Measurements from ENCODE around the gene EPB41L2.

Gene EPB41L2

DNA sequence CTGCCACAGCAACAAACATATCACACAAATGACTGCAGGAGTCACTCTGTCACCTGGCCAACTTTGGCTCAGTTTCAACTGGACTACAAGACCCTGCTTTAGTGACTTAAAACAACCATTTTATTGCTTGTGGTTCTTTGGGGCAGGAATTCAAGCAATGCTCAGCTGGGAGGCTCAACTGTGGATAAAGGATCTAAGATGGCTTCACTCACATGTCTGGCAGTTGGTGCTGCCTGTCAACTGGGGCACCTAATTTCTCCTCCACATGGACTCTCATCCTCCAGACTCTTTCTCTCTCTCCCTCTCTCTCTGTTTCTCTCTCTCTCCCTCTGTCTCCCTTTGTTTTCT is 2.8 kb upstream of the EPB41L2 start:
- no peak overlapping the region for H3K4me3 ChIP-seq (ENCODE audit: low read depth, low read length)
- H3K27me3 ChIP-seq (replicated peaks), result no peaks in the 10 kb centered on the region
- DNase-seq, result no peak
- in situ Hi-C loops (cut with HindIII; ENCODE audit: low pct_ligation_motif_present, low sequenced_read_pairs), result no loop called here
- no peak overlapping the region for H3K27ac ChIP-seq
- H3K36me3 ChIP-seq (replicated peaks), result no peaks in the 10 kb centered on the region
- TF ChIP-seq, protein P1, sequence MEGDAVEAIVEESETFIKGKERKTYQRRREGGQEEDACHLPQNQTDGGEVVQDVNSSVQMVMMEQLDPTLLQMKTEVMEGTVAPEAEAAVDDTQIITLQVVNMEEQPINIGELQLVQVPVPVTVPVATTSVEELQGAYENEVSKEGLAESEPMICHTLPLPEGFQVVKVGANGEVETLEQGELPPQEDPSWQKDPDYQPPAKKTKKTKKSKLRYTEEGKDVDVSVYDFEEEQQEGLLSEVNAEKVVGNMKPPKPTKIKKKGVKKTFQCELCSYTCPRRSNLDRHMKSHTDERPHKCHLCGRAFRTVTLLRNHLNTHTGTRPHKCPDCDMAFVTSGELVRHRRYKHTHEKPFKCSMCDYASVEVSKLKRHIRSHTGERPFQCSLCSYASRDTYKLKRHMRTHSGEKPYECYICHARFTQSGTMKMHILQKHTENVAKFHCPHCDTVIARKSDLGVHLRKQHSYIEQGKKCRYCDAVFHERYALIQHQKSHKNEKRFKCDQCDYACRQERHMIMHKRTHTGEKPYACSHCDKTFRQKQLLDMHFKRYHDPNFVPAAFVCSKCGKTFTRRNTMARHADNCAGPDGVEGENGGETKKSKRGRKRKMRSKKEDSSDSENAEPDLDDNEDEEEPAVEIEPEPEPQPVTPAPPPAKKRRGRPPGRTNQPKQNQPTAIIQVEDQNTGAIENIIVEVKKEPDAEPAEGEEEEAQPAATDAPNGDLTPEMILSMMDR (IDR thresholded peaks at IDR 0.05; ENCODE audit: low read depth, low read length, missing control alignments), result no peak

DNA sequence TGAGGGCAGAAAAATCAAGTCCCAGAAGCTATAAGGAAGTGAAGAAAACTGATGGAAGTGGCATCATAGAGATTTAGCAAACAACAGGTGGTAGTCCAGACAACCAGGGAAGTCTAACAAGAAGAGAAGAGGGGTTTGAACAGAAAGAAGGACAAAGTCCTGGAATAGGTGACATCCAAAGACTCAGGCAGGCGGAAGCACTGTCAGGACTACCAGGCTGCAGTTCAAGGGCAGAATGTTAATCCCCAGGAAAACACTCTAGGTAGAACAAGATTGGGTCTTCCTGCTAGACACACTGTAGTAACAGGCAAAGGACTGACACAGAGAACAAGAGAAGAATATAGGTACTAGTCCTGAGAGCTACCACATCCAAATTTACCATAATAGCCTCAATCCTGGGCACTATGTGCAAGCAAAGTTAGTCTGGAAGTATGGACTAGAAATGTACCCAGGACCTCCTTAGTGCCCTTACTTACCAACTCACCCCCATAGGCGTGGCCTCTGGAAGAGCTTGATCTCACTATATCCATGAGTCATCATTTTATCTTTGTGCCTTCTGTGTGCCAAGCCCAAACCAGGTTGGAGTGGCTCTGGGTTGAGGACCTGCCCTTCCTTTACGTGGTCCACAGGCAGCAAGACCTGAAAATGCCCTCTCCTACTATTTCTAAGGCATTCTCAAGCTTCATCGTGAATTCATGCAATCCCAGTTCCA is 2.2 kb upstream of the EPB41L2 start:
- DNase-seq, result no peak
- TF ChIP-seq, protein P1 (IDR thresholded peaks at IDR 0.05; ENCODE audit: low read depth, low read length, missing control alignments), result no peak
- in situ Hi-C loops (cut with HindIII; ENCODE audit: low pct_ligation_motif_present, low sequenced_read_pairs), result no loop called here
- no peaks in the 10 kb centered on the region for H3K27me3 ChIP-seq (replicated peaks)
- H3K27ac ChIP-seq, result no peak overlapping the region
- no peaks in the 10 kb centered on the region for H3K36me3 ChIP-seq (replicated peaks)
- H3K4me3 ChIP-seq (ENCODE audit: low read depth, low read length), result no peak overlapping the region

DNA sequence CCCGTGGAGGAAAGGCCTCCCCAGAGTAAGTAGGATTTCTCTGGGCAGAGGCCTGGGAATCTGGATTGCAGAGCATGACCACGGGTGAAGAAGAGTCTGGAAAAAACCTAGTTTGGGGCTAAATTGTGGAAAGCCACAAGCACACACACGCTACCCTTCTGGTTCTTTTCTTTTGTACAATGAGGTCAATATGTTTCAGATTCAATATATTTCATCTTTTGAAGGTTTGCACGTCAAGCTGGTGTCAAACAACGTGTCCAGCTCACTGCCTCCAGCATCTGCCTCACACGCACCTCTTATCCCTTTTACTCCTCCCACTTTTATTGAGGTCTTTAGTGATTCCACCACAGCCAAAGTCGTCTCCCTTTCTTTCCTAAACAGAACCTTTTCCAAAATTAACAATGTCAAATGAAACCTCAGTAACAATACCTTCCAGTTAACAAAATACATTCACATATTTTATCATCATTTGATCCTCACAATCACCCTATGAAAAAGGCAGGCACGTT is 773 bp upstream of the EPB41L2 start:
- Histone ChIP-seq H3K27me3 (replicated peaks) (no peaks in the 10 kb centered on the region), H3K36me3 (replicated peaks) (no peaks in the 10 kb centered on the region), H3K27ac (peak overlapping the region; percentile 45), H3K4me3 (ENCODE audit: low read depth, low read length) (peak overlapping the region; percentile 82)
- TF ChIP-seq, protein P1 (IDR thresholded peaks at IDR 0.05; ENCODE audit: low read depth, low read length, missing control alignments), result no peak
- in situ Hi-C loops (cut with HindIII; ENCODE audit: low pct_ligation_motif_present, low sequenced_read_pairs), result no loop called here
- DNase-seq, result no peak

DNA sequence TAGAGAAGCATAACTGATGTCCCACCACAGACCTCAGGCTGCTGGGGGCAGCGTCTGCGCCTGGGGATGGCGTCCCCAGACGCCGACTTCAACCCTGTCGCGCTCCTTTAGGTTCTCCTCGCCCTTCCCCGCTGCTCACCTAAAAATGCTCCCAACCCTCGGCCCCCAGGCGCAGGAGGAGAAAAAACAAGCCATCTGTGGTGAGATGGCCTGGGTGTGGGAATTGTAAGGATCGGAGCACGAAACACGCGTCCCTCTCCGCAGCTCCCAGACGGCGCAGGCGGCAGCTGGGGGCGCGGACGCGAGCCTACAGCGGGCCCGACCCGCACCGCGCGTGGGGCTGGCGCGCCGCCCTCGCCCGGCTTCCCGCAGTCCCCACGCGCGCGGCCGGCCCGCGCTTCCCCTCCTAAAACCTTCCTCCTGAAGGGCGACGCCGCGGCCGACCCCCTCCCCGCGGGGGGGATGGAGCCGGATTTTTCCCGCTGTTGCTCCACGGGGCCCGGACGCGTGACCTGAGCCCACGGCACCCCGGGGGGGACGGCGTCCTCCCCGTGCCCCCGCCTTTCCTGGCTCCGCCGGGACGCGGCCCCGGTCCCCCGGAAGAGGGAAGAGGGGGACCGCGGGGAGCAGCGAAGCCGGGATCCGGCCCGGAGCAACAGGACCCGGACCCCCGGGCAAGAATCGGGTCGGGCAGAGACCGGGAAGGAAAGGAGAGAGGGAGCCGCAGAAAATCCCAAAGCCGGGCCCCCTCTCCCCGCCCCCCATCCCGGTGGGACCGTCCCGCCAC is 611 bp downstream of the EPB41L2 start:
- in situ Hi-C loops (cut with HindIII; ENCODE audit: low pct_ligation_motif_present, low sequenced_read_pairs), result no loop called here
- Histone ChIP-seq H3K36me3 (replicated peaks) (no peaks in the 10 kb centered on the region), H3K27ac (peak overlapping the region; percentile 29), H3K27me3 (replicated peaks) (no peaks in the 10 kb centered on the region), H3K4me3 (ENCODE audit: low read depth, low read length) (peak overlapping the region; percentile 82)
- DNase-seq, result no peak
- TF ChIP-seq, protein P1 (IDR thresholded peaks at IDR 0.05; ENCODE audit: low read depth, low read length, missing control alignments), result no peak

DNA sequence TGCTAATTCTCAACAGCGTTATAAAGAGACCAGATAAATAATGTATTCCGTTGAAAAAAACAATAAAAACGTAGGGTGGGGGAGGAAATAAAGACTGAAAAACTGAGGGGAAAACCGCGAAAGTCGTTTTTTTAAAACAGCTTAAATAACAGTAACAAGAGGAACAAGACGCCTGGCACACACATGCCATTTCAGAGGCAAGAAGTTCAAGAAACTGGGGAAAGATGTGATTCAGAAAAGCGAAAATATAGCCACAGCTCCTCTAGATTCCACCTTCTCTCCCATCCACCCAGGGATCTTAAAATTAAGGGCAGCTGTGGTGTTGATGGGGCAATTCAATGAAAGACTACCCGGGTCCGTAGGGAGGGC is 1.3 kb downstream of the EPB41L2 start:
- TF ChIP-seq, protein P1 (IDR thresholded peaks at IDR 0.05; ENCODE audit: low read depth, low read length, missing control alignments), result no peak
- in situ Hi-C loops (cut with HindIII; ENCODE audit: low pct_ligation_motif_present, low sequenced_read_pairs), result no loop called here
- Histone ChIP-seq H3K4me3 (ENCODE audit: low read depth, low read length) (peak overlapping the region; percentile 82), H3K36me3 (replicated peaks) (no peaks in the 10 kb centered on the region), H3K27me3 (replicated peaks) (no peaks in the 10 kb centered on the region), H3K27ac (no peak overlapping the region)
- DNase-seq, result no peak

All from brain microvascular endothelial cell (primary cell).